PC-9 (cell line): ENCODE measurements around the gene PLK4. TPM values are rescaled to one million over a fixed set of nuclear protein-coding genes. Genes with fewer than 3 reads are reported as not detected.
A peak's percentile ranks its signal among the peaks of the same experiment; 100 is the strongest.

Experiments
- BruUV-seq: library from RNA; stranded (reverse); fragments of 400-500 nt; replicated peaks from 2 replicates; lab custom pipeline; 2021; lab: Mats Ljungman, UMichigan
- CTCF ChIA-PET: fragments of 300-600 bp; sonication (Branson Sonifier 250); formaldehyde crosslinking; loops from one replicate; lab custom pipeline; 2022; ENCODE audit warnings: antibody characterized with exemption; lab: Charles Lee
- POLR2A ChIA-PET: fragments of 300-600 bp; sonication (Branson Sonifier 250); formaldehyde crosslinking; loops from one replicate; lab custom pipeline; 2022; ENCODE audit warnings: antibody characterized with exemption; ENCODE audit not compliant: unreplicated experiment; lab: Charles Lee
- DNase-seq, 2 experiments: peaks; one replicate each; pipeline versions ENCODE4 v3.0.0 to v3.0.0-alpha.2; 2015 to 2022; ENCODE audit warnings: mixed read lengths in 1 of 2
- H2AFZ ChIP-seq: fragments of 200-600 bp; sonication (generic); 2 replicates; pipeline ENCODE4 v1.8.1; 2017; ENCODE audit warnings: antibody characterized with exemption
- H3F3A ChIP-seq: fragments of 200-600 bp; sonication (generic); 2 replicates; pipeline ENCODE4 v1.8.1; 2017; ENCODE audit warnings: antibody characterized with exemption, mild to moderate bottlenecking, low read depth; ENCODE audit not compliant: insufficient read depth
- H3K27ac ChIP-seq: fragments of 200-600 bp; sonication (generic); 2 replicates; pipeline ENCODE4 v1.6.1; 2016; ENCODE audit warnings: mixed run types
- H3K27me3 ChIP-seq: fragments of 200-600 bp; sonication (generic); 2 replicates; pipeline ENCODE4 v1.6.1; 2016; ENCODE audit warnings: low read depth, mixed run types; ENCODE audit not compliant: insufficient read depth
- H3K36me3 ChIP-seq: fragments of 200-600 bp; sonication (generic); 2 replicates; pipeline ENCODE4 v1.6.1; 2016; ENCODE audit warnings: low read depth, mixed run types
- H3K4me1 ChIP-seq: fragments of 200-600 bp; sonication (generic); replicated peaks from 2 replicates; pipeline ENCODE4 v1.6.1; 2016; ENCODE audit warnings: mixed run types; ENCODE audit not compliant: insufficient read depth
- H3K4me2 ChIP-seq: fragments of 200-600 bp; sonication (generic); 2 replicates; pipeline ENCODE4 v1.6.1; 2017; ENCODE audit warnings: mixed run types
- H3K4me3 ChIP-seq: fragments of 200-600 bp; sonication (generic); 2 replicates; pipeline ENCODE4 v1.6.1; 2016; ENCODE audit warnings: mixed run types
- H3K79me2 ChIP-seq: fragments of 200-600 bp; sonication (generic); 2 replicates; pipeline ENCODE4 v1.6.1; 2017; ENCODE audit warnings: low read depth, mixed run types
- H3K9me2 ChIP-seq: fragments of 200-600 bp; sonication (generic); 2 replicates; pipeline ENCODE4 v1.8.1; 2017; ENCODE audit warnings: mild to moderate bottlenecking; ENCODE audit not compliant: insufficient read depth
- H3K9me3 ChIP-seq: fragments of 200-600 bp; sonication (generic); 2 replicates; pipeline ENCODE4 v1.8.1; 2016; ENCODE audit warnings: low read depth; ENCODE audit not compliant: insufficient read depth
- H4K20me1 ChIP-seq: fragments of 200-600 bp; sonication (generic); 2 replicates; pipeline ENCODE4 v1.8.1; 2017; ENCODE audit not compliant: insufficient read depth
- EZH2 ChIP-seq: fragments of 200-600 bp; sonication (generic); IDR thresholded peaks from 2 replicates; pipeline ENCODE4 v1.8.0; 2017; ENCODE audit warnings: antibody characterized with exemption, low read depth
- intact Hi-C: fragments of 100-400 bp; cut with micrococcal nuclease; formaldehyde crosslinking; loops from one replicate; pipeline ENCODE4 v1.10.0; 2022; ENCODE audit not compliant: unreplicated experiment
- total RNA-seq: library from RNA; stranded (reverse); gene quantifications from 2 replicates; pipeline ENCODE4 v1.2.3, GENCODE V29; 2021
- TF ChIP-seq, protein P1 (sequence below): fragments of 200-600 bp; sonication (generic); conservative IDR thresholded peaks from 2 replicates; pipeline ENCODE4 v1.6.1; 2017; ENCODE audit warnings: mixed run types, antibody characterized with exemption, mild to moderate bottlenecking, moderate library complexity

Gene PLK4
- total RNA-seq, 1 experiment from 2014 or later, result 25.7 TPM

DNA sequence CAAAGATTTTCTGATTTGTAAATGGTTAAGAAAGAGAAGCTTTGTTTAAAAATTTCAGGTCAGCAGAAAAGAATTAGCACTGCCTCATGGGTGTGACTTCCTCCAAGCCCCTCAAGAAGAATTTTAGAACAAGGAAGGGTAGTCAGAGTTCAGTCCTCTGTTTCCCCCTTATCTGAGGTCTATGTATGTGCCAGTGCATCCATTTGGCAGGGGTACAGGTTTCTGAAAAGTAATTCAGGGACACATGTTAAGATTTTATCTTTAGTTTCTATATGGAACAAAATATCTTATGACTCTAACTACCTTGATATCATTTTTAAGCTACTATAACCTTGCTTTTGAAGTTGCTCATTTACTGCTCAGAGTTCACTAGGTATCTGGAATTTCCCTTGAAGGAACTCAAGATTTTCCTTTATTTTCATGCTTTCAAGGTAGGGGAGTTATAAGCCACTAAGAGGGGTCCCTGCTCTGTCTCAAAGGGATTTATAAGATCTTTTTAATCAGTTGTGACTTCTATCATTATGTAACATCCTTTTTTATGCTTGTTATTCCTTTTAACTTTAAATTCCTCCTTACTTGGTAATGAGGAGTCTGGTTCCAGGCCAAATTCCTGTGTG lies 24.4 kb upstream of the PLK4 start:
- peak overlapping the region; percentile 39 for H3K4me2 ChIP-seq
- H3K9me2 ChIP-seq, result no peaks in the 10 kb centered on the region
- no peaks in the 10 kb centered on the region for H3K27me3 ChIP-seq
- TF ChIP-seq, protein P1, sequence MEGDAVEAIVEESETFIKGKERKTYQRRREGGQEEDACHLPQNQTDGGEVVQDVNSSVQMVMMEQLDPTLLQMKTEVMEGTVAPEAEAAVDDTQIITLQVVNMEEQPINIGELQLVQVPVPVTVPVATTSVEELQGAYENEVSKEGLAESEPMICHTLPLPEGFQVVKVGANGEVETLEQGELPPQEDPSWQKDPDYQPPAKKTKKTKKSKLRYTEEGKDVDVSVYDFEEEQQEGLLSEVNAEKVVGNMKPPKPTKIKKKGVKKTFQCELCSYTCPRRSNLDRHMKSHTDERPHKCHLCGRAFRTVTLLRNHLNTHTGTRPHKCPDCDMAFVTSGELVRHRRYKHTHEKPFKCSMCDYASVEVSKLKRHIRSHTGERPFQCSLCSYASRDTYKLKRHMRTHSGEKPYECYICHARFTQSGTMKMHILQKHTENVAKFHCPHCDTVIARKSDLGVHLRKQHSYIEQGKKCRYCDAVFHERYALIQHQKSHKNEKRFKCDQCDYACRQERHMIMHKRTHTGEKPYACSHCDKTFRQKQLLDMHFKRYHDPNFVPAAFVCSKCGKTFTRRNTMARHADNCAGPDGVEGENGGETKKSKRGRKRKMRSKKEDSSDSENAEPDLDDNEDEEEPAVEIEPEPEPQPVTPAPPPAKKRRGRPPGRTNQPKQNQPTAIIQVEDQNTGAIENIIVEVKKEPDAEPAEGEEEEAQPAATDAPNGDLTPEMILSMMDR, result no peak
- TF ChIP-seq EZH2, result no peak
- DNase-seq, result peak in 1 of 2 experiments; percentile 70
- H3K9me3 ChIP-seq, result 0 out of 2 replicates have a peak, but pooled peaks cover 2% of the 10 kb centered on the region
- H2AFZ ChIP-seq, result no peak overlapping the region
- peak overlapping the region; percentile 0; the same call in 1 of the 2 replicates for H3K4me3 ChIP-seq
- CTCF ChIA-PET, result no interaction called here
- intact Hi-C loops, result no loop called here
- H4K20me1 ChIP-seq, result no peaks in the 10 kb centered on the region
- peak overlapping the region; percentile 78 for H3K27ac ChIP-seq
- BruUV-seq, result no TSS peak
- H3K36me3 ChIP-seq, result no peaks in the 10 kb centered on the region
- peaks cover 18% of the 10 kb centered on the region for H3F3A ChIP-seq
- no peaks in the 10 kb centered on the region for H3K79me2 ChIP-seq
- peaks cover 23% of the 10 kb centered on the region for H3K4me1 ChIP-seq
- POLR2A ChIA-PET, result interaction anchor here (0.6 kb wide), 1 partner anchor 1487 kb away, joined by 4 read pairs; no protein-coding TSS in a partner anchor

GRCh38 chr4:127856813-127857447 lies 23.8 kb upstream of the PLK4 start:
- Histone ChIP-seq H3K9me2 (no peaks in the 10 kb centered on the region), H3K36me3 (no peaks in the 10 kb centered on the region), H3K4me1 (peaks cover 23% of the 10 kb centered on the region), H2AFZ (no peak overlapping the region), H4K20me1 (no peaks in the 10 kb centered on the region), H3K4me2 (peak overlapping the region; percentile 39), H3K27ac (peak overlapping the region; percentile 78), H3K4me3 (0 out of 2 replicates have a peak overlapping the region, but pooled peaks have one; percentile 0), H3F3A (peaks cover 18% of the 10 kb centered on the region), H3K79me2 (no peaks in the 10 kb centered on the region), H3K9me3 (no peaks in the 10 kb centered on the region), H3K27me3 (no peaks in the 10 kb centered on the region)
- DNase-seq, result peak; percentile 59 to 96
- CTCF ChIA-PET, result no interaction called here
- TF ChIP-seq EZH2, result no peak
- TF ChIP-seq, protein P1, result no peak
- POLR2A ChIA-PET, result interaction anchor here (0.6 kb wide), 1 partner anchor 1486 kb away, joined by 4 read pairs; no protein-coding TSS in a partner anchor
- intact Hi-C loops, result loop anchor here (1.0 kb wide), 1 partner anchor 23 kb away; the partner anchor contains the start of gene PLK4
- BruUV-seq, result no TSS peak

- Histone ChIP-seq H3K79me2 (no peaks in the 10 kb centered on the region), H3K27me3 (no peaks in the 10 kb centered on the region), H2AFZ (no peak overlapping the region), H3K27ac (peak overlapping the region; percentile 78), H3K9me2 (no peaks in the 10 kb centered on the region), H3K9me3 (no peaks in the 10 kb centered on the region), H3K4me1 (peaks cover 23% of the 10 kb centered on the region), H3K4me3 (no peak overlapping the region), H3K36me3 (no peaks in the 10 kb centered on the region), H3K4me2 (peak overlapping the region; percentile 39), H3F3A (peaks cover 18% of the 10 kb centered on the region), H4K20me1 (no peaks in the 10 kb centered on the region)
- intact Hi-C loops, result loop anchor here (1.0 kb wide), 1 partner anchor 23 kb away; the partner anchor contains the start of gene PLK4
- BruUV-seq, result no TSS peak
- ChIA-PET POLR2A (no interaction called here), CTCF (no interaction called here)
- TF ChIP-seq, protein P1, result no peak
- TF ChIP-seq EZH2, result no peak
- DNase-seq, result peak in 1 of 2 experiments; percentile 85
Observed at GRCh38 chr4:127857641-127858040, 23.1 kb upstream of the PLK4 start.
